Caco-2 (cell line): ENCODE measurements around the gene SMCO2. TPM values are rescaled to one million over a fixed set of nuclear protein-coding genes. Genes with fewer than 3 reads are reported as not detected.
A peak's percentile ranks its signal among the peaks of the same experiment; 100 is the strongest.

ENCODE experiments used
- BruUV-seq: library from RNA; stranded (reverse); fragments of 400-500 nt; replicated peaks from 2 replicates; lab custom pipeline; 2021; lab: Mats Ljungman, UMichigan
- CTCF ChIA-PET: fragments of 300-600 bp; sonication (Branson Sonifier 250); formaldehyde crosslinking; loops from one replicate; lab custom pipeline; 2022; ENCODE audit warnings: antibody characterized with exemption; lab: Charles Lee
- POLR2A ChIA-PET: fragments of 300-600 bp; sonication (Branson Sonifier 250); formaldehyde crosslinking; loops from one replicate; lab custom pipeline; 2022; ENCODE audit warnings: antibody characterized with exemption; lab: Charles Lee
- DNase-seq, 2 experiments: peaks; one replicate each; pipeline versions ENCODE4 v3.0.0 to v3.0.0-alpha.2; 2020 to 2022
- H3K27me3 ChIP-seq: replicated peaks from 2 replicates; pipeline ENCODE4 v1.6.0; 2011; ENCODE audit warnings: low read length; ENCODE audit not compliant: control insufficient read depth, insufficient read depth
- H3K36me3 ChIP-seq: 2 replicates; pipeline ENCODE4 v1.5.1; 2011; ENCODE audit warnings: low read length; ENCODE audit not compliant: control insufficient read depth, insufficient read depth
- H3K4me1 ChIP-seq: fragments of 250-450 bp; sonication (Bioruptor Pico); 2 replicates; pipeline ENCODE4 v1.5.1; 2020; ENCODE audit warnings: mild to moderate bottlenecking
- H3K4me3 ChIP-seq: 2 replicates; pipeline ENCODE4 v1.5.1; 2011; ENCODE audit warnings: low read depth, mild to moderate bottlenecking, control low read depth, low read length
- H3K9me3 ChIP-seq: fragments of 250-450 bp; sonication (Bioruptor Pico); 2 replicates; pipeline ENCODE4 v1.5.1; 2020; ENCODE audit warnings: mild to moderate bottlenecking, moderate library complexity
- H3K27ac Mint-ChIP-seq: one replicate; pipeline ENCODE4 v1.8.0; 2022; ENCODE audit warnings: mixed read lengths; ENCODE audit not compliant: unreplicated experiment
- H3K27me3 Mint-ChIP-seq: one replicate; pipeline ENCODE4 v1.8.0; 2022; ENCODE audit warnings: mixed read lengths; ENCODE audit not compliant: insufficient read depth, unreplicated experiment
- H3K36me3 Mint-ChIP-seq: one replicate; pipeline ENCODE4 v1.8.0; 2022; ENCODE audit warnings: mild to moderate bottlenecking, mixed read lengths; ENCODE audit not compliant: insufficient read depth, unreplicated experiment
- H3K4me1 Mint-ChIP-seq: one replicate; pipeline ENCODE4 v1.8.0; 2022; ENCODE audit warnings: low read depth, mixed read lengths; ENCODE audit not compliant: unreplicated experiment
- H3K4me3 Mint-ChIP-seq: one replicate; pipeline ENCODE4 v1.8.0; 2022; ENCODE audit warnings: mild to moderate bottlenecking, moderate library complexity, mixed read lengths; ENCODE audit not compliant: unreplicated experiment
- H3K9me3 Mint-ChIP-seq: one replicate; pipeline ENCODE4 v1.8.0; 2022; ENCODE audit warnings: mixed read lengths; ENCODE audit not compliant: unreplicated experiment
- CTCF ChIP-seq, 2 experiments: fragments of 200-600 bp in 1 of 2; IDR thresholded peaks; 1 replicate in 1 of 2; 2 replicates in 1 of 2; pipeline versions ENCODE4 v1.5.1 to v1.8.0; 2011 to 2022; ENCODE audit warnings: antibody characterized with exemption in 1 of 2, control low read depth in 1 of 2, inconsistent platforms in 1 of 2, low read depth in 1 of 2, low read length in 1 of 2, mild to moderate bottlenecking in 1 of 2, moderate library complexity in 1 of 2; ENCODE audit not compliant: insufficient read depth in 1 of 2, severe bottlenecking in 1 of 2, unreplicated experiment in 1 of 2
- intact Hi-C: fragments of 100-400 bp; cut with micrococcal nuclease; formaldehyde crosslinking; loops from one replicate; pipeline ENCODE4 v1.10.0; 2022; ENCODE audit not compliant: unreplicated experiment
- total RNA-seq: library from RNA; stranded (reverse); gene quantifications from 2 replicates; pipeline ENCODE4 v1.2.3, GENCODE V29; 2022

The SMCO2 gene
- total RNA-seq, 1 experiment from 2014 or later = 0.93 TPM

DNA sequence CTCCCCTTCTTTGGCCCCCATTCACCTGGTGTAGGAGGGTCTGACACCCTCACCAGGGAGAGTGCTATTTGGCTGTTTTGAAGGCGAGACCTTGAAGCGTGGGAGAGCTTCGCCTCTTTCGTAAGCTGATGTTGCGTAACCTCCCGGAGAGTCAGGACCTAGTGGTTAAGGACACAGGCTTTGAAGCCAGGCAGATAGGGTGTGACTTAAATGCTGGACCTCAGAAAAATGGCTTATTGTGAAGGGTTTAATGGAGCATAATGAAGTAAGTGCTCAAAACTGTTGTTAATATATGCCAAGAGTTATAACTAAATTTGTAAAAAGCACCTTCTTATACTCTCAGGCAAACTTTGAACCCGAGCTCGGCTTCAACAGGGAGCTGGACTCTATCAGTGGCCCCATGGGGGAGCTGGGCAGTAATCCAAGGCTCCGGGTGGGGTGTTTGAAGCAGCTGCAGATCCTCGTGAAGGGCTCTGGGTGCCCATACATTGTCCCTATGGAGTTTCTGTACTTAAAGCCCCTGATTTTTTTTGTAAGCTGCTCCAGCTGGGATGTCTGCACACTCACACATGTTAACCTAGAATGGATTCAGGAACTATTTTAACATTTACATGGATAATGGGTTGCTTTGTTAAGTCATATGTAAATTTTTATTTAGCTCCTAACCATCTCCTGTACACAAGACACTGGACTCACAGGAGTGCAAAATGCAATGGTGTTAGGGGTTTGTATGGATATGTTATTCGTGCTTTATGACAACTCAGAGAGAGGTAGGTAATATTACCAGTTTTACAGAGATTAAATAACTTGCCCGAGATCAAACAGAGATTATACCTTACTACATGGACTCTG is 103.5 kb downstream of the SMCO2 start:
- Mint-ChIP-seq H3K9me3 (no peaks in the 10 kb centered on the region), H3K27ac (peak overlapping the region; percentile 72), H3K36me3 (peaks cover 20% of the 10 kb centered on the region), H3K4me1 (peaks cover 43% of the 10 kb centered on the region), H3K4me3 (peak overlapping the region; percentile 4), H3K27me3 (no peaks in the 10 kb centered on the region)
- intact Hi-C loops = no loop called here
- DNase-seq = peak; percentile 87 to 91
- Histone ChIP-seq H3K36me3 (no peaks in the 10 kb centered on the region), H3K4me1 (peaks cover 27% of the 10 kb centered on the region), H3K9me3 (no peaks in the 10 kb centered on the region), H3K27me3 (no peaks in the 10 kb centered on the region), H3K4me3 (no peak overlapping the region)
- ChIA-PET POLR2A (interaction anchor here (0.5 to 1.3 kb wide), 2 partner anchors 8 to 26 kb away, joined by 3 to 7 read pairs; partner anchors contain the start of gene PPFIBP1), CTCF (interaction anchor here (0.8 kb wide), 1 partner anchor 63 kb away, joined by 4 read pairs; no protein-coding TSS in a partner anchor)
- TF ChIP-seq CTCF (IDR thresholded peaks at IDR 0.05; ENCODE audit: insufficient read depth in 1 of 2, low read depth in 1 of 2, low read length in 1 of 2, severe bottlenecking in 1 of 2, unreplicated experiment in 1 of 2) = no peak
- BruUV-seq = no TSS peak

GRCh38 chr12:27550653-27550975 is 104.1 kb downstream of the SMCO2 start:
- no peak for DNase-seq
- Mint-ChIP-seq H3K27me3 (no peaks in the 10 kb centered on the region), H3K4me3 (no peak overlapping the region), H3K36me3 (peaks cover 20% of the 10 kb centered on the region), H3K27ac (peak overlapping the region; percentile 72), H3K9me3 (no peaks in the 10 kb centered on the region), H3K4me1 (peaks cover 44% of the 10 kb centered on the region)
- Histone ChIP-seq H3K27me3 (no peaks in the 10 kb centered on the region), H3K4me3 (no peak overlapping the region), H3K9me3 (no peaks in the 10 kb centered on the region), H3K36me3 (no peaks in the 10 kb centered on the region), H3K4me1 (peaks cover 27% of the 10 kb centered on the region)
- ChIA-PET CTCF (no interaction called here), POLR2A (interaction anchor here (1.3 kb wide), 1 partner anchor 27 kb away, joined by 7 read pairs; the partner anchor contains the start of gene PPFIBP1)
- BruUV-seq = no TSS peak
- intact Hi-C loops = no loop called here
- TF ChIP-seq CTCF (IDR thresholded peaks at IDR 0.05; ENCODE audit: insufficient read depth in 1 of 2, low read depth in 1 of 2, low read length in 1 of 2, severe bottlenecking in 1 of 2, unreplicated experiment in 1 of 2) = no peak

DNA sequence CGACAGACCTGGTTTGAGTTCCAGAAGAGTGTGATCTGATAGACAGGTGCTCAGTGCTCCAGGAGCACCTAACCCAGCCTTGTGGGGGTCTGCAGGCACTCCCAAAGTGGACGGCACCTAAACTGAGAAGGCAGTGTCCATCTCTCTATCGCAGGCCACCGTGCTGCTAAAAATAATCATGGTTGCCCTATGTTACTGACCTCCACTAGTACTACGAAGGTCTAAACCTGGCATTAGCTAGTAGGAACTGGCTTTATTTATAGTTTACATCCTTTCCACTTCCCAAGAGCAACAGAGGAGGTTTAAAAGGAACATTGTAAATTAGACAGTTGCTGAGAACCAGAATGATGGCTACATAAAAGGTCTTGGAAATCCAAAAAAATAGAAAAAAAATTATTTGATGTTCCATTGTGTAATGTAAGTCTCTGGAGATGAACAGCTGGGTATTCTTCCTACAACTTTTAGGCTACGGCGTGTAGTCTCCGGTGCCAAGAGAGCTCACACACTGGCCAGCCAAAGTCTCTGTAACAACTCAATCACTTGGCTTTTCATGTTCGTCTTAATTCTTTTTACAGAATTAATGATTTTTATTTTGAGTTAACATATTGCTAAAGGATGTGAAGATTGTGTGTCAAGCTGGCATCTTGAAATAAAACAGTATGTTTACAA is 104.8 kb downstream of the SMCO2 start:
- ChIA-PET POLR2A (no interaction called here), CTCF (no interaction called here)
- no peaks in the 10 kb centered on the region for H3K27me3 Mint-ChIP-seq
- Histone ChIP-seq H3K27me3 (no peaks in the 10 kb centered on the region), H3K36me3 (no peaks in the 10 kb centered on the region), H3K9me3 (no peaks in the 10 kb centered on the region), H3K4me1 (peaks cover 33% of the 10 kb centered on the region), H3K4me3 (no peak overlapping the region)
- H3K36me3 Mint-ChIP-seq = peaks cover 20% of the 10 kb centered on the region
- intact Hi-C loops = no loop called here
- no TSS peak for BruUV-seq
- no peak for DNase-seq
- H3K4me3 Mint-ChIP-seq = no peak overlapping the region
- H3K4me1 Mint-ChIP-seq = peaks cover 44% of the 10 kb centered on the region
- H3K9me3 Mint-ChIP-seq = no peaks in the 10 kb centered on the region
- TF ChIP-seq CTCF (IDR thresholded peaks at IDR 0.05; ENCODE audit: insufficient read depth in 1 of 2, low read depth in 1 of 2, low read length in 1 of 2, severe bottlenecking in 1 of 2, unreplicated experiment in 1 of 2) = no peak
- H3K27ac Mint-ChIP-seq = no peak overlapping the region
